GM19372 (cell line): Measurements from ENCODE around the gene FASTKD1.
"Not testable (repeated sequence)": the region's sequence is repeated elsewhere in the genome, so short reads cannot be mapped to it uniquely, and the experiment has no call there.

Experiments used
- ATAC-seq: cut with Tn5 transposase; IDR thresholded peaks from one replicate; pipeline ENCODE4 v1.9.1; 2021; ENCODE audit warnings: mild to moderate bottlenecking, low read depth, moderate library complexity; ENCODE audit not compliant: unreplicated experiment

FASTKD1 gene

GRCh38 chr2:169571571-169571970 lies 2.1 kb downstream of the FASTKD1 start:
- no peak for ATAC-seq

- ATAC-seq, result not testable (repeated sequence)
Observed at GRCh38 chr2:169570752-169571151, 2.9 kb downstream of the FASTKD1 start.

- no peak for ATAC-seq
Observed at GRCh38 chr2:169569948-169570347, 3.7 kb downstream of the FASTKD1 start.

GRCh38 chr2:169565686-169566085 lies 8.0 kb downstream of the FASTKD1 start:
- ATAC-seq, result no peak

- ATAC-seq, result no peak
Observed at GRCh38 chr2:169562519-169562918, 11.1 kb downstream of the FASTKD1 start.

GRCh38 chr2:169562084-169562483 lies 11.6 kb downstream of the FASTKD1 start:
- ATAC-seq, result not testable (repeated sequence)

GRCh38 chr2:169561364-169561763 lies 12.3 kb downstream of the FASTKD1 start:
- ATAC-seq, result no peak

GRCh38 chr2:169546756-169547155 lies 26.9 kb downstream of the FASTKD1 start:
- ATAC-seq, result no peak

GRCh38 chr2:169542433-169542832 lies 31.2 kb downstream of the FASTKD1 start:
- ATAC-seq, result no peak

- no peak for ATAC-seq
Observed at GRCh38 chr2:169540146-169540545, 33.5 kb downstream of the FASTKD1 start.

- ATAC-seq, result not testable (repeated sequence)
Observed at GRCh38 chr2:169539460-169539859, 34.2 kb downstream of the FASTKD1 start.

- ATAC-seq, result peak; percentile 83
Observed at GRCh38 chr2:169528271-169528701, 45.4 kb downstream of the FASTKD1 start.

- no peak for ATAC-seq
Observed at GRCh38 chr2:169526451-169526850, 47.2 kb downstream of the FASTKD1 start.

GRCh38 chr2:169525434-169525833 lies 48.2 kb downstream of the FASTKD1 start:
- no peak for ATAC-seq

- ATAC-seq, result no peak
Observed at GRCh38 chr2:169523681-169524080, 50.0 kb downstream of the FASTKD1 start.

GRCh38 chr2:169520896-169521295 lies 52.8 kb downstream of the FASTKD1 start:
- ATAC-seq, result no peak

- ATAC-seq, result not testable (repeated sequence)
Observed at GRCh38 chr2:169516488-169516995, 57.1 kb downstream of the FASTKD1 start.

- ATAC-seq, result not testable (repeated sequence)
Observed at GRCh38 chr2:169514758-169515157, 58.9 kb downstream of the FASTKD1 start.

GRCh38 chr2:169513926-169514325 lies 59.7 kb downstream of the FASTKD1 start:
- ATAC-seq, result no peak

GRCh38 chr2:169513094-169513493 lies 60.6 kb downstream of the FASTKD1 start:
- ATAC-seq, result no peak

- no peak for ATAC-seq
Observed at GRCh38 chr2:169512525-169512924, 61.1 kb downstream of the FASTKD1 start.

- ATAC-seq, result no peak
Observed at GRCh38 chr2:169511818-169512217, 61.8 kb downstream of the FASTKD1 start.

- no peak for ATAC-seq
Observed at GRCh38 chr2:169510496-169510895, 63.2 kb downstream of the FASTKD1 start.
